ENCODE measurements around the gene ELF2. TPM values are rescaled to one million over a fixed set of nuclear protein-coding genes. Genes with fewer than 3 reads are reported as not detected.

ELF2 gene
- total and polyA plus RNA-seq, 2 of the 8 experiments (the other 6 are each of a cell fraction or from before 2014, with no cell fraction given), result 21.1 to 44.3 TPM

- CTCF ChIA-PET (ENCODE audit: partially characterized antibody), result interaction anchor here (0.6 to 2.2 kb wide), 11 partner anchors 8 to 184 kb away, joined by 3 to 15 read pairs (median 4); no protein-coding TSS in a partner anchor
- H3K79me2 ChIP-seq (ENCODE audit: control insufficient read depth in 1 of 2, insufficient read depth in 2 of 2, low read length in 2 of 2), result peaks cover 0 to 58% of the 10 kb centered on the region in 2 experiments; a peak in 3 of 4 replicates
- peak overlapping the region; percentile 78 for H3K27ac ChIP-seq (ENCODE audit: low read depth, low read length)
- peak overlapping the region; percentile 100 for H2BK12ac ChIP-seq (ENCODE audit: low read depth, low read length)
- H3K14ac ChIP-seq (ENCODE audit: insufficient read length), result peak overlapping the region; percentile 51
- no peaks in the 10 kb centered on the region for H3K79me1 ChIP-seq (ENCODE audit: low read depth, low read length)
- peak overlapping the region; percentile 47 for H3K56ac ChIP-seq (replicated peaks; ENCODE audit: insufficient read length, low read depth, low read length)
- H4K91ac ChIP-seq (replicated peaks; ENCODE audit: insufficient read length, low read length), result peak overlapping the region; percentile 99
- peak overlapping the region; percentile 100 for H2AK5ac ChIP-seq (ENCODE audit: low read depth, low read length)
- no peak overlapping the region for H3K23ac ChIP-seq (ENCODE audit: insufficient read length)
- H2AFZ ChIP-seq (ENCODE audit: low read length), result no peak overlapping the region
- peaks cover 14 to 30% (median 26%) of the 10 kb centered on the region in 4 experiments for H3K4me1 ChIP-seq (replicated peaks in 1 of 4; ENCODE audit: control insufficient read depth in 3 of 4, insufficient read depth in 4 of 4, low read length in 3 of 4)
- peak overlapping the region; percentile 97 for H3K18ac ChIP-seq (ENCODE audit: extremely low read depth, low read length)
- 77% methylated on average over 5 of the region's 5 CpGs; no CpG with 5 or more reads in 1 of the 2 experiments for WGBS, 2 experiments (ENCODE audit: extremely low coverage in 1 of 2, insufficient coverage in 1 of 2, insufficient read length in 1 of 2, insufficient replicate concordance in 2 of 2, low coverage in 1 of 2, low lambda C conversion rate in 2 of 2, missing lambda C conversion rate in 1 of 2)
- H3K9ac ChIP-seq (replicated peaks in 1 of 4; ENCODE audit: extremely low read depth in 1 of 4, low read depth in 3 of 4, low read length in 3 of 4), result peak overlapping the region in 1 of 4 experiments; percentile 14; a peak in 1 of 7 replicates
- H2BK15ac ChIP-seq (ENCODE audit: low read length), result peak overlapping the region; percentile 55; the same call in 1 of the 2 replicates
- peak overlapping the region; percentile 99 for H2BK20ac ChIP-seq (ENCODE audit: low read length)
- H3K27me3 ChIP-seq (replicated peaks in 1 of 4; ENCODE audit: control insufficient read depth in 3 of 4, extremely low read depth in 1 of 4, insufficient read depth in 3 of 4, low read length in 3 of 4), result no peaks in the 10 kb centered on the region
- peak overlapping the region; percentile 99 for H2BK5ac ChIP-seq (ENCODE audit: low read depth, low read length)
- H4K20me1 ChIP-seq (replicated peaks in 1 of 2; ENCODE audit: control insufficient read depth in 1 of 2, insufficient read depth in 2 of 2, low read length in 2 of 2), result no peaks in the 10 kb centered on the region
- peak overlapping the region; percentile 99 for H2BK120ac ChIP-seq (replicated peaks; ENCODE audit: low read depth, low read length)
- peaks cover 2% of the 10 kb centered on the region for H3K23me2 ChIP-seq (ENCODE audit: low read depth, low read length)
- no peaks in the 10 kb centered on the region for H3K9me3 ChIP-seq (ENCODE audit: insufficient read depth in 2 of 2, low read depth in 1 of 2, low read length in 1 of 2)
- DNase-seq (ENCODE audit: low read depth in 1 of 2, low spot score in 2 of 2) (no peak), FAIRE-seq (no peak)
- H3K4me3 ChIP-seq (ENCODE audit: extremely low read depth in 1 of 4, insufficient read depth in 2 of 4, low read depth in 3 of 4, low read length in 4 of 4), result peak overlapping the region in 1 of 4 experiments; percentile 0; a peak in 1 of 8 replicates
- no peak overlapping the region for H4K8ac ChIP-seq (ENCODE audit: extremely low read depth, insufficient read depth, low read length)
- POLR2A ChIA-PET (ENCODE audit: partially characterized antibody), result interaction anchor here (1.0 to 3.8 kb wide), 7 partner anchors 10 to 146 kb away, joined by 5 to 44 read pairs (median 14); partner anchors contain the start of genes ELF2, NAA15 and NDUFC1
- H3K4me2 ChIP-seq (ENCODE audit: insufficient read depth in 1 of 2, low read depth in 2 of 2, low read length in 2 of 2), result peak overlapping the region in 1 of 2 experiments; percentile 45; a peak in 2 of 4 replicates
- H4K5ac ChIP-seq (ENCODE audit: insufficient read length, low read depth, low read length), result peak overlapping the region; percentile 70
- H3K36me3 ChIP-seq (ENCODE audit: control insufficient read depth in 2 of 4, insufficient read depth in 4 of 4, low read length in 3 of 4), result no peaks in the 10 kb centered on the region
- peak overlapping the region; percentile 93 for H3K4ac ChIP-seq (replicated peaks; ENCODE audit: insufficient read length, low read depth, low read length)
- TF ChIP-seq BCL11A (IDR thresholded peaks at IDR 0.05; ENCODE audit: low read depth in 2 of 2, low read length in 2 of 2), result no peak
- 0 out of 3 replicates have a peak, but pooled peaks of 1 of the 2 experiments have one; percentile 8 for TF ChIP-seq POLR2A (IDR thresholded peaks at IDR 0.05; ENCODE audit: control extremely low read depth in 1 of 2, low read depth in 2 of 2, low read length in 2 of 2)
- TF ChIP-seq ATF2 (IDR thresholded peaks at IDR 0.05; ENCODE audit: low read length), result no peak
- TF ChIP-seq MAFK (IDR thresholded peaks at IDR 0.05; ENCODE audit: low read depth, low read length), result no peak
- no peak for TF ChIP-seq EZH2 (IDR thresholded peaks at IDR 0.05; ENCODE audit: low read depth, low read length, severe bottlenecking)
- TF ChIP-seq PHF8 (conservative IDR thresholded peaks at IDR 0.05; ENCODE audit: low read depth, low read length), result no peak
- TF ChIP-seq TBP (IDR thresholded peaks at IDR 0.05; ENCODE audit: low read depth, low read length), result no peak
- TF ChIP-seq E2F6 (IDR thresholded peaks at IDR 0.05), result no peak
These were observed 22.0 kb downstream of the ELF2 start for GRCh38 chr4:139154952-139155557.
